OCI-M2 (cell line): ENCODE results near the gene PRLR.
"Not testable (repeated sequence)": the region's sequence is repeated elsewhere in the genome, so short reads cannot be mapped to it uniquely, and the experiment has no call there.

Source experiments
- DNase-seq: peaks from one replicate; lab custom pipeline; 2025; ENCODE audit not compliant: unreplicated experiment; lab: John Stamatoyannopoulos, UW

Gene PRLR

GRCh38 chr5:35198075-35198474 is 32.2 kb downstream of the PRLR start:
- no peak for DNase-seq

- DNase-seq, result no peak
Measured at GRCh38 chr5:35197351-35197750, 32.9 kb downstream of the PRLR start.

GRCh38 chr5:35195472-35195852 is 34.8 kb downstream of the PRLR start:
- DNase-seq, result no peak

GRCh38 chr5:35194635-35195471 is 35.4 kb downstream of the PRLR start:
- DNase-seq, result no peak

- no peak for DNase-seq
Measured at GRCh38 chr5:35192506-35192905, 37.8 kb downstream of the PRLR start.

- not testable (repeated sequence) for DNase-seq
Measured at GRCh38 chr5:35189801-35190200, 40.5 kb downstream of the PRLR start.

GRCh38 chr5:35188031-35188457 is 42.2 kb downstream of the PRLR start:
- no peak for DNase-seq

GRCh38 chr5:35187621-35188020 is 42.7 kb downstream of the PRLR start:
- DNase-seq, result not testable (repeated sequence)

GRCh38 chr5:35186749-35187148 is 43.5 kb downstream of the PRLR start:
- no peak for DNase-seq

GRCh38 chr5:35185518-35185917 is 44.8 kb downstream of the PRLR start:
- DNase-seq, result no peak

GRCh38 chr5:35183556-35183955 is 46.7 kb downstream of the PRLR start:
- no peak for DNase-seq

GRCh38 chr5:35182910-35183535 is 47.3 kb downstream of the PRLR start:
- no peak for DNase-seq

GRCh38 chr5:35182486-35182885 is 47.8 kb downstream of the PRLR start:
- DNase-seq, result no peak

GRCh38 chr5:35180046-35180445 is 50.2 kb downstream of the PRLR start:
- DNase-seq, result no peak

- no peak for DNase-seq
Measured at GRCh38 chr5:35177783-35178182, 52.5 kb downstream of the PRLR start.

- no peak for DNase-seq
Measured at GRCh38 chr5:35172533-35172932, 57.8 kb downstream of the PRLR start.

GRCh38 chr5:35171991-35172390 is 58.3 kb downstream of the PRLR start:
- DNase-seq, result no peak

- DNase-seq, result no peak
Measured at GRCh38 chr5:35171078-35171477, 59.2 kb downstream of the PRLR start.

GRCh38 chr5:35166043-35166442 is 64.2 kb downstream of the PRLR start:
- no peak for DNase-seq

- no peak for DNase-seq
Measured at GRCh38 chr5:35164860-35165542, 65.3 kb downstream of the PRLR start.

GRCh38 chr5:35163710-35164033 is 66.6 kb downstream of the PRLR start:
- DNase-seq, result no peak
